Left renal pelvis (tissue), 4 donors: ENCODE measurements around the gene ANKRD63. TPM values are rescaled to one million over a fixed set of nuclear protein-coding genes. Genes with fewer than 3 reads are reported as not detected.

Experiments used
- DNase-seq, 4 donors: peaks; one replicate each; pipeline ENCODE4 v3.0.0-alpha.2; 2013; ENCODE audit warnings: low read depth in 4 of 4, low spot score in 3 of 4
- polyA plus RNA-seq, 4 donors: library from polyadenylated mRNA; unstranded; fragments of 120-200 nt; gene quantifications; one replicate each; pipeline ENCODE4 v1.2.1, GENCODE V29; 2013; ENCODE audit not compliant: insufficient read length in 4 of 4

ANKRD63 gene
- polyA plus RNA-seq, 4 donors, result 0.17 TPM; not detected in 3

GRCh38 chr15:40246496-40247280 lies 36.2 kb downstream of the ANKRD63 start:
- DNase-seq, result no peak

GRCh38 chr15:40245666-40246450 lies 37.0 kb downstream of the ANKRD63 start:
- DNase-seq, result no peak

GRCh38 chr15:40244961-40245523 lies 37.8 kb downstream of the ANKRD63 start:
- DNase-seq, result peak in 2 of 4 donors; percentile 37 to 50

GRCh38 chr15:40243126-40243810 lies 39.6 kb downstream of the ANKRD63 start:
- DNase-seq, result no peak

DNA sequence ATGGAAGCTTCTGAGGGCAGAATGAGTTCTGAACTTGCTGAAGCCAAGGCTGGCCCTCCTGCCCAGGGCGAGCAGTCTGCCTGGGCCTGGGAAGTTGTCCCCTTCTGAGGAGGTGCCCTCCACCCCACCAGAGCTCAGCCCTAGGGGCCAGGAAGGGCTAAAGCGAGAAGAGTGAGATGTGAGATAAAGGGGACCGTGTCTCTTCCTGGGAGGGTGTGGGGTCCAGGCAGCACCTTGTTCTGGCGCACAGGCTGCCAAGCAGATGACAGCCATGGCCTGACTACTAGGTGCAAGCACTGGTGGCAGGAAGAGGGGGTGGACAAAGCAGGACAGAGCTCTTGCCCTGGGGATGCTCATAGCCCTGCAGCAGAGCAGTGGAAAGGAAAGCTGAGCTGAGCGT lies 40.3 kb downstream of the ANKRD63 start:
- no peak for DNase-seq

- no peak for DNase-seq
Observed at GRCh38 chr15:40242213-40242599, 40.7 kb downstream of the ANKRD63 start.

GRCh38 chr15:40241269-40242212 lies 41.3 kb downstream of the ANKRD63 start:
- no peak for DNase-seq

DNA sequence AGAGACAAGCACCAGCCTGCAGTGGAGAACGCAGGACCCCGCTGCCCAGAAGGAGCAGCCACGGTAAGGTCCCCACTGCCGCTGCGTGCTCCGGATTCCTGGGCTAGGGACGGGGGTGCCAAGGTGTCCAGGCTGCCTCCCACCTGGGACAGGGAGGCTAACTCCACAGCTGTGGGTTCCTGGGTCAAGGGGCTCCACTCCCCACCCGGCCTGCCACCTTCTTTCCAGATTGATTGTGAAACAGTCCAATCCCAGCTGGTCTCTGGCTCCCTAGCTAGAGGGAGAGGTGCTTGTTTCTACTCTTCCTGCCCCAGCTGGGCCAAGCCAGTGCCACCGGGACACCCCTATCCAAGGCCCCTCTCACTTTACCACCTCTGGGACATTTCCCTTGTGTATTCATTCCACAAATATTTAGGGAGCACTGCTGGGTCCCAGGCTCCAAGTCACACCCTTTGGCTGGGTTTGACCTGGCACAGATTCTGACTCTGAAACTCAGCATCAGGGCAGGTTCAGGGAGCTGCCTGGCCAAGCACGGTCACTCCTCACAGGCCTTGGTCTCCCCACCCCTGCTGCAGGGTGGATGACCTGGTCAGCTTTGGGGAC lies 42.1 kb downstream of the ANKRD63 start:
- DNase-seq, result no peak

- no peak for DNase-seq
Observed at GRCh38 chr15:40239693-40240618, 42.9 kb downstream of the ANKRD63 start.

- no peak for DNase-seq
Observed at GRCh38 chr15:40239404-40239692, 43.5 kb downstream of the ANKRD63 start.

- DNase-seq, result peak in 1 of 4 donors; percentile 39
Observed at GRCh38 chr15:40238532-40239403, 44.1 kb downstream of the ANKRD63 start, which contains the start of gene PAK6. TSS of gene PAK6 (plus strand) at chr15:40239063. CDS start at chr15:40264786, 25,723 bp downstream.

DNA sequence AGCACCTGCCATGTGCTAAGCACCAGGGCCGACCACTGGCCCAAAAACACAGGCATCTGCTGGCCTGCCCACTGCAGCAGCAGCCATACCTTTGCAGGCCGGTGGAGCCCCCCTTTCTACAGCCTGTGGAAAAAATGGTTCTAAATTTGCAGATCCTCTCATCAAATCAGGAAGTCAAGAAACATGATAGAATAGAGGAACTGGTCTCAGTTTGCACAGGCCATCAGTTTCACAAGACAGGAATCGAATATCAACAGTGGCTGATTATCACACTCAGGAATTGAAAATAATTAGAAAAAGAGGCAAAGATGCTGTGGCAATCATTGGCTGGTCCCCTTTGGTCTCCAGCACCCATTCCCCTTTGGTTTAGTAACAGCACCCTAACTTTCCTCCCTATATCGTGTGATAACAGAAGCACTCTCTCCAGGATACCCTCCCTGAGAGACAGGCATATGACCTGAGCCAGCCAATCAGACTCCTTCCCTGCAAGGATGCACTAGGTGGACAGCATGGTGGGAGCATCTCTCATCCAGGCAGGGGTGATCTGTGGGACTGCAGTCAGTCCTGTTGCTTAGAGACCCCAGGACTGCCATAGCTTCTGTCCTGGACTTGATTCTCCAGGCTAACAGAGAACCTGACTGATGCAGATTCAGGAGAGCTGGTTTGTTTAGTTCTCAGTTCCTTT lies 47.5 kb downstream of the ANKRD63 start:
- DNase-seq, result no peak

- no peak for DNase-seq
Observed at GRCh38 chr15:40234783-40235182, 48.1 kb downstream of the ANKRD63 start.

- DNase-seq, result no peak
Observed at GRCh38 chr15:40233727-40234577, 48.9 kb downstream of the ANKRD63 start.

DNA sequence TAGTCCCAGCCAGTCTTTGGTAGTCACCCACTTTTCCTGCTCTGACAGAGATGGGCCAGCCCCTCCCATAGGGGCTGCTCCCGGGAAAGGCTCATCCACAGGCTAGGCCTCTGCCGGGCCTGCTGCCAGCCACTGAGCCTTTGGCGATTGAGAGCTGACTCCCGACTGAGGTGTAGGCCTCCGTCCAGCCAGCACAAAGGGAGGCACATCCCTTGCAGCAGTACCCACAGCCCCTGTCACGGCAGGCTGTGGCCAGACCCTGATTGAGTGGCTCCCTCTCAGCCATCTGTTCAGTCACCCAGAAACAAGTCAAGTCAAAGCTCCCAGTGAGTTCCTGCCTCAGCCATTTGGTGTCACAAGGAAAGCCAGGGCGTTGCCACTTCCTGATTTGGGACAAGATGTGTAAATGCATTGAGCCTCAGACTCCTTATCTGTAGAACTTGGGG lies 50.2 kb downstream of the ANKRD63 start:
- no peak for DNase-seq
